Neural progenitor cell (in vitro differentiated cells): ENCODE results near the gene MASP1. TPM values are rescaled to one million over a fixed set of nuclear protein-coding genes. Genes with fewer than 3 reads are reported as not detected.

Source experiments
- DNase-seq: peaks from one replicate; pipeline ENCODE4 v3.0.0-alpha.2; 2016; ENCODE audit warnings: low spot score
- H2AFZ ChIP-seq: fragments of 200-600 bp; sonication (generic); replicated peaks from 2 replicates; pipeline ENCODE4 v1.6.1; 2016; ENCODE audit warnings: antibody characterized with exemption
- H3F3A ChIP-seq: fragments of 200-600 bp; sonication (generic); 2 replicates; pipeline ENCODE4 v1.6.1; 2016; ENCODE audit warnings: antibody characterized with exemption, low read depth
- H3K27ac ChIP-seq: fragments of 200-600 bp; sonication (generic); 2 replicates; pipeline ENCODE4 v1.5.1; 2016; ENCODE audit warnings: mild to moderate bottlenecking
- H3K27me3 ChIP-seq: fragments of 200-600 bp; sonication (generic); 2 replicates; pipeline ENCODE4 v1.6.1; 2016; ENCODE audit warnings: mild to moderate bottlenecking, moderate library complexity
- H3K36me3 ChIP-seq: fragments of 200-600 bp; sonication (generic); 2 replicates; pipeline ENCODE4 v1.5.1; 2016
- H3K4me1 ChIP-seq: fragments of 200-600 bp; sonication (generic); 2 replicates; pipeline ENCODE4 v1.6.1; 2016; ENCODE audit warnings: mixed run types
- H3K4me2 ChIP-seq: fragments of 200-600 bp; sonication (generic); 2 replicates; pipeline ENCODE4 v1.6.1; 2016
- H3K4me3 ChIP-seq: fragments of 200-600 bp; sonication (generic); 2 replicates; pipeline ENCODE4 v1.5.1; 2016
- H3K79me2 ChIP-seq: fragments of 200-600 bp; sonication (generic); 2 replicates; pipeline ENCODE4 v1.6.1; 2016; ENCODE audit warnings: low read depth
- H3K9ac ChIP-seq: fragments of 200-600 bp; sonication (generic); 2 replicates; pipeline ENCODE4 v1.6.1; 2016
- H3K9me3 ChIP-seq: fragments of 200-600 bp; sonication (generic); 2 replicates; pipeline ENCODE4 v1.5.1; 2016; ENCODE audit warnings: low read depth
- H4K20me1 ChIP-seq: fragments of 200-600 bp; sonication (generic); 2 replicates; pipeline ENCODE4 v1.6.1; 2016; ENCODE audit warnings: low read depth
- H3K27ac Mint-ChIP-seq: 3 replicates; pipeline ENCODE4 v1.8.0; 2021; ENCODE audit warnings: mixed read lengths
- H3K27me3 Mint-ChIP-seq: 2 replicates; pipeline ENCODE4 v1.8.0; 2022; ENCODE audit warnings: low read depth, mild to moderate bottlenecking, inconsistent platforms, moderate library complexity, mixed read lengths; ENCODE audit not compliant: insufficient read depth
- H3K36me3 Mint-ChIP-seq: 3 replicates; pipeline ENCODE4 v1.8.0; 2021; ENCODE audit warnings: mixed read lengths
- H3K4me1 Mint-ChIP-seq: 3 replicates; pipeline ENCODE4 v1.8.0; 2021; ENCODE audit warnings: mixed read lengths
- H3K4me3 Mint-ChIP-seq: 3 replicates; pipeline ENCODE4 v1.8.0; 2021; ENCODE audit warnings: mild to moderate bottlenecking, moderate library complexity, mixed read lengths
- H3K9me3 Mint-ChIP-seq: 3 replicates; pipeline ENCODE4 v1.8.0; 2020; ENCODE audit warnings: mixed read lengths
- CTCF ChIP-seq: fragments of 200-600 bp; sonication (generic); IDR thresholded peaks from 2 replicates; pipeline ENCODE4 v1.5.1; 2017; ENCODE audit warnings: antibody characterized with exemption, mild to moderate bottlenecking
- EZH2 ChIP-seq: fragments of 200-600 bp; sonication (generic); IDR thresholded peaks from 2 replicates; pipeline ENCODE4 v1.6.1; 2017; ENCODE audit warnings: antibody characterized with exemption, mild to moderate bottlenecking, moderate library complexity
- EZH2phosphoT487 ChIP-seq: fragments of 200-600 bp; sonication (generic); IDR thresholded peaks from 2 replicates; pipeline ENCODE4 v1.6.1; 2017; ENCODE audit warnings: antibody characterized with exemption
- total RNA-seq: library from RNA; depleted of rRNA; stranded (reverse); fragments of >200 nt; gene quantifications from 2 replicates; pipeline ENCODE4 v1.2.3, GENCODE V29; 2015; ENCODE audit warnings: low replicate concordance

MASP1 gene
- total RNA-seq, 1 donor from 2014 or later = 3.3 TPM

- no peak for TF ChIP-seq CTCF
- no peak for TF ChIP-seq EZH2
- TF ChIP-seq EZH2phosphoT487 = no peak
- H3K4me1 ChIP-seq = no peaks in the 10 kb centered on the region
- no peaks in the 10 kb centered on the region for H3K9me3 ChIP-seq
- DNase-seq = no peak
- no peak overlapping the region for H3K27ac Mint-ChIP-seq
- H3K27me3 Mint-ChIP-seq = peaks cover 2% of the 10 kb centered on the region
- no peak overlapping the region for H3K4me3 ChIP-seq
- H3K9me3 Mint-ChIP-seq = no peaks in the 10 kb centered on the region
- no peaks in the 10 kb centered on the region for H3K4me1 Mint-ChIP-seq
- H3K4me2 ChIP-seq = no peak overlapping the region
- no peaks in the 10 kb centered on the region for H3F3A ChIP-seq
- H3K36me3 ChIP-seq = no peaks in the 10 kb centered on the region
- no peak overlapping the region for H3K9ac ChIP-seq
- no peaks in the 10 kb centered on the region for H4K20me1 ChIP-seq
- H2AFZ ChIP-seq = no peak overlapping the region
- H3K4me3 Mint-ChIP-seq = no peak overlapping the region
- no peak overlapping the region for H3K27ac ChIP-seq
- H3K27me3 ChIP-seq = no peaks in the 10 kb centered on the region
- no peaks in the 10 kb centered on the region for H3K79me2 ChIP-seq
- no peaks in the 10 kb centered on the region for H3K36me3 Mint-ChIP-seq
Observed at GRCh38 chr3:187325632-187326031, 34.1 kb upstream of the MASP1 start.

GRCh38 chr3:187323091-187323490, 31.6 kb upstream of the MASP1 start:
- Histone ChIP-seq H3K36me3 (no peaks in the 10 kb centered on the region), H3K79me2 (no peaks in the 10 kb centered on the region), H3K4me3 (no peak overlapping the region), H3K4me2 (no peak overlapping the region), H3K27me3 (no peaks in the 10 kb centered on the region), H3K27ac (no peak overlapping the region), H3K4me1 (no peaks in the 10 kb centered on the region), H3K9ac (no peak overlapping the region), H3K9me3 (no peaks in the 10 kb centered on the region), H2AFZ (no peak overlapping the region), H4K20me1 (no peaks in the 10 kb centered on the region), H3F3A (no peaks in the 10 kb centered on the region)
- Mint-ChIP-seq H3K4me1 (peaks cover 7% of the 10 kb centered on the region), H3K27ac (no peak overlapping the region), H3K9me3 (no peaks in the 10 kb centered on the region), H3K36me3 (no peaks in the 10 kb centered on the region), H3K4me3 (no peak overlapping the region), H3K27me3 (peaks cover 2% of the 10 kb centered on the region)
- no peak for DNase-seq
- no peak for TF ChIP-seq EZH2phosphoT487
- TF ChIP-seq EZH2 = no peak

GRCh38 chr3:187322291-187322690, 30.8 kb upstream of the MASP1 start:
- Mint-ChIP-seq H3K27ac (no peak overlapping the region), H3K36me3 (no peaks in the 10 kb centered on the region), H3K4me3 (no peak overlapping the region), H3K27me3 (peaks cover 2% of the 10 kb centered on the region), H3K9me3 (no peaks in the 10 kb centered on the region), H3K4me1 (peaks cover 7% of the 10 kb centered on the region)
- no peak for DNase-seq
- H3K27me3 ChIP-seq = no peaks in the 10 kb centered on the region
- H2AFZ ChIP-seq = no peak overlapping the region
- no peak overlapping the region for H3K4me3 ChIP-seq
- H3K36me3 ChIP-seq = no peaks in the 10 kb centered on the region
- no peaks in the 10 kb centered on the region for H4K20me1 ChIP-seq
- H3K9ac ChIP-seq = no peak overlapping the region
- no peaks in the 10 kb centered on the region for H3K79me2 ChIP-seq
- peaks cover 4% of the 10 kb centered on the region for H3F3A ChIP-seq
- no peak overlapping the region for H3K27ac ChIP-seq
- H3K4me1 ChIP-seq = peaks cover 4% of the 10 kb centered on the region
- no peaks in the 10 kb centered on the region for H3K9me3 ChIP-seq
- H3K4me2 ChIP-seq = no peak overlapping the region
- TF ChIP-seq EZH2 (no peak), CTCF (no peak), EZH2phosphoT487 (no peak)

GRCh38 chr3:187321766-187322165, 30.2 kb upstream of the MASP1 start:
- no peaks in the 10 kb centered on the region for H3K9me3 Mint-ChIP-seq
- peaks cover 7% of the 10 kb centered on the region for H3K4me1 Mint-ChIP-seq

More at GRCh38 chr3:187321766-187322165, 30.2 kb upstream of the MASP1 start:
- no peak for DNase-seq
- H3K36me3 Mint-ChIP-seq = no peaks in the 10 kb centered on the region
- H3K27ac ChIP-seq = no peak overlapping the region
- no peak overlapping the region for H3K4me3 ChIP-seq
- no peaks in the 10 kb centered on the region for H3K27me3 ChIP-seq
- no peak overlapping the region for H2AFZ ChIP-seq
- no peak overlapping the region for H3K27ac Mint-ChIP-seq
- no peaks in the 10 kb centered on the region for H3K9me3 ChIP-seq
- no peaks in the 10 kb centered on the region for H3K79me2 ChIP-seq
- H3K36me3 ChIP-seq = no peaks in the 10 kb centered on the region
- no peaks in the 10 kb centered on the region for H4K20me1 ChIP-seq
- H3K27me3 Mint-ChIP-seq = peaks cover 2% of the 10 kb centered on the region
- H3K4me1 ChIP-seq = peaks cover 9% of the 10 kb centered on the region
- H3K4me3 Mint-ChIP-seq = no peak overlapping the region
- peaks cover 9% of the 10 kb centered on the region for H3F3A ChIP-seq
- TF ChIP-seq EZH2phosphoT487 (no peak), EZH2 (no peak), CTCF (no peak)
- no peak overlapping the region for H3K9ac ChIP-seq
- H3K4me2 ChIP-seq = no peak overlapping the region
